ENCODE results near the gene PDE8A. TPM values are rescaled to one million over a fixed set of nuclear protein-coding genes. Genes with fewer than 3 reads are reported as not detected.

PDE8A gene
- total RNA-seq, 4 donors from 2014 or later: 14.0 to 28.6 (median 22.2) TPM

GRCh38 chr15:85036716-85037115 lies 55.1 kb downstream of the PDE8A start:
- no peak for TF ChIP-seq CTCF (IDR thresholded peaks at IDR 0.05)
- TF ChIP-seq POLR2A (IDR thresholded peaks at IDR 0.05): no peak
- Histone ChIP-seq H3K4me3 (no peak overlapping the region), H3K9me3 (no peaks in the 10 kb centered on the region), H3K4me1 (peaks cover 0 to 28% (median 0%) of the 10 kb centered on the region in 3 donors), H3K27me3 (no peaks in the 10 kb centered on the region), H3K27ac (no peak overlapping the region), H3K36me3 (no peaks in the 10 kb centered on the region)
- 63 to 75% methylated on average over 3 of the region's 3 CpGs for WGBS, 2 donors
- DNase-seq: no peak
- intact Hi-C loops (cut with DNase I): no loop called here

DNA sequence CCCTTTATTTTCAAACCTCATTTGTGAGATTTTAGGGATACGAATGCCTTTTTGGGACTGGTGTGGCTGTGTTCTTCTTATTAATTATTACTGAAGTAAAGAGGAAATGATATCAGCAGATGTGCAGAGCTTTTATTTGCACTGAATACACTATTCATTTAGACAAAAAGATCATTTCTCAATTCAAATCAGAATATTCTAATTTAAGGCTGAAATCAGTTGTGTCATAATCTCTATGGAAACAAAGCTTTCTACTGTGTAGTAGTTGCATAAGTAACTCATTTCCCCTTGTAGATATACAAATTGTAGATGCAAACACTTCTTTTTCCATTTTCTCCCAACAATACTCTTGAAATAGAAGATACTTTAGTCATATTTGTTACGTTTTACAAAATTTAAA lies 56.0 kb downstream of the PDE8A start:
- H3K27me3 ChIP-seq: no peaks in the 10 kb centered on the region
- no peak for DNase-seq
- no peak overlapping the region for H3K27ac ChIP-seq
- H3K4me3 ChIP-seq: no peak overlapping the region
- TF ChIP-seq POLR2A (IDR thresholded peaks at IDR 0.05) (no peak), CTCF (IDR thresholded peaks at IDR 0.05) (no peak)
- H3K9me3 ChIP-seq: no peaks in the 10 kb centered on the region
- intact Hi-C loops (cut with DNase I): no loop called here
- H3K36me3 ChIP-seq: no peaks in the 10 kb centered on the region
- 73 to 86% methylated on average over 2 of the region's 2 CpGs for WGBS, 2 donors
- peaks cover 0 to 20% (median 0%) of the 10 kb centered on the region in 3 donors for H3K4me1 ChIP-seq

DNA sequence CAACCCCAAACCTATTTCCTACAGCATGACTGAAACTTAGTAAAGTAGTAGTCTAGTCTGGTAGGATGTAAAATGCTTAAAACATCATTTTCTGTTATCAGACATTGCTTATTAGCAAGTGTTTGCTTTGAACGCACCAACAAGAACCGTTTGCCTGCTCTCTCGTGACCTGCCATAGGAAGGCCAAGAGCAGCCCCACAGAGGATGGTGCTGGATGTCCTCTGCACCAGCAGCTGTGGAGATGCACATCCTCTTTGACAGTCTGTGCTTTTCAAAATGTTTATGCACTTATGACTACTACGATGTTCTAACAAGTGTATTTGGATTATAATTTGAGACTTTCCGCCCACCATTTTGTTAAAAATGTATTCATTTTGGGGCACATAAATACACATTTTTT lies 59.6 kb downstream of the PDE8A start:
- Histone ChIP-seq H3K4me1 (peaks cover 0 to 13% (median 0%) of the 10 kb centered on the region in 3 donors), H3K27ac (no peak overlapping the region), H3K9me3 (no peaks in the 10 kb centered on the region), H3K4me3 (no peak overlapping the region), H3K27me3 (no peaks in the 10 kb centered on the region), H3K36me3 (no peaks in the 10 kb centered on the region)
- intact Hi-C loops (cut with DNase I): loop anchor here (5.0 kb wide), 1 partner anchor 84 kb away; no protein-coding TSS in a partner anchor
- TF ChIP-seq CTCF (IDR thresholded peaks at IDR 0.05) (no peak), POLR2A (IDR thresholded peaks at IDR 0.05) (no peak)
- no peak for DNase-seq
- 72 to 90% methylated on average over 5 of the region's 5 CpGs for WGBS, 2 donors

DNA sequence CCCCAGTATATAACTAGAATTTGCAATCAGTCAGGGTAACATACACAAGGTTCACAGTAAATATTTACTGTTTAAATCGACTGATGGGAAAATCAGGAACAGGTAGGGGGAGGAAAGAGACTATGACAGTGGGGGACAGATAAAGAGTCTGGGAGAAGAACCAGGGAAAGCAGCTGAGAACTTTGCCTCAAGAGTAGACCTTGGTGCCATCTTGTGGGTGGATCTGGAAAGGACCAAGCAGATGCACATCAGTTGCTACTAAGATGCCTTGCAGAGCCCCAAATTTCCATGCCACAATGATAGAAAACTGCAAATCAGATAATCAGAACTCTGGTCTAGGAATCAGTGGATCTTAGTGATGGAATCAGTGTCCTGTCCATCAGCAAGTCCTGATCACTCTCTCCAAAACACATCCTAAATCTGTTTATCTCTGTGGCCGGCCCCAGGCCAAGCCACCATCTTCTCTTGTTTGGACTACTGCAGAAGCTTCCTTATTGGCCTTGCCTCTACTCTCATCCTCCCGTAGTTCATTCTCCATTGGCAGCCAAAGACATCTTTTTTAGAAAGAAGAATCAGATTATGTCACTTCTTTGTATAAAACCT lies 62.7 kb downstream of the PDE8A start:
- H3K27me3 ChIP-seq: no peaks in the 10 kb centered on the region
- intact Hi-C loops (cut with DNase I): loop anchor here (5.0 kb wide), 1 partner anchor 87 kb away; no protein-coding TSS in a partner anchor

More for the DNA sequence above, 62.7 kb downstream of the PDE8A start:
- Histone ChIP-seq H3K36me3 (no peaks in the 10 kb centered on the region), H3K27ac (no peak overlapping the region), H3K9me3 (no peaks in the 10 kb centered on the region), H3K4me3 (no peak overlapping the region), H3K4me1 (peaks cover 0 to 30% (median 0%) of the 10 kb centered on the region in 3 donors)
- 55 to 60% methylated on average over 3 of the region's 3 CpGs for WGBS, 2 donors
- DNase-seq: no peak
- TF ChIP-seq CTCF (IDR thresholded peaks at IDR 0.05): peak; percentile 34 to 61 (median 54)
- TF ChIP-seq POLR2A (IDR thresholded peaks at IDR 0.05): no peak
